ENCODE results near the gene SHOX. TPM values are rescaled to one million over a fixed set of nuclear protein-coding genes. Genes with fewer than 3 reads are reported as not detected.

SHOX gene
- total RNA-seq, 1 experiment from 2014 or later, result not detected

- POLR2A ChIA-PET (ENCODE audit: unreplicated experiment), result no interaction called here
- intact Hi-C loops (cut with micrococcal nuclease; ENCODE audit: unreplicated experiment), result no loop called here
- TF ChIP-seq, protein P1, sequence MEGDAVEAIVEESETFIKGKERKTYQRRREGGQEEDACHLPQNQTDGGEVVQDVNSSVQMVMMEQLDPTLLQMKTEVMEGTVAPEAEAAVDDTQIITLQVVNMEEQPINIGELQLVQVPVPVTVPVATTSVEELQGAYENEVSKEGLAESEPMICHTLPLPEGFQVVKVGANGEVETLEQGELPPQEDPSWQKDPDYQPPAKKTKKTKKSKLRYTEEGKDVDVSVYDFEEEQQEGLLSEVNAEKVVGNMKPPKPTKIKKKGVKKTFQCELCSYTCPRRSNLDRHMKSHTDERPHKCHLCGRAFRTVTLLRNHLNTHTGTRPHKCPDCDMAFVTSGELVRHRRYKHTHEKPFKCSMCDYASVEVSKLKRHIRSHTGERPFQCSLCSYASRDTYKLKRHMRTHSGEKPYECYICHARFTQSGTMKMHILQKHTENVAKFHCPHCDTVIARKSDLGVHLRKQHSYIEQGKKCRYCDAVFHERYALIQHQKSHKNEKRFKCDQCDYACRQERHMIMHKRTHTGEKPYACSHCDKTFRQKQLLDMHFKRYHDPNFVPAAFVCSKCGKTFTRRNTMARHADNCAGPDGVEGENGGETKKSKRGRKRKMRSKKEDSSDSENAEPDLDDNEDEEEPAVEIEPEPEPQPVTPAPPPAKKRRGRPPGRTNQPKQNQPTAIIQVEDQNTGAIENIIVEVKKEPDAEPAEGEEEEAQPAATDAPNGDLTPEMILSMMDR (conservative IDR thresholded peaks at IDR 0.05), result no peak
- TF ChIP-seq EZH2 (IDR thresholded peaks at IDR 0.05; ENCODE audit: low read depth), result no peak
Measured at GRCh38 chrX:675955-676295, 45.3 kb downstream of the SHOX start.

DNA sequence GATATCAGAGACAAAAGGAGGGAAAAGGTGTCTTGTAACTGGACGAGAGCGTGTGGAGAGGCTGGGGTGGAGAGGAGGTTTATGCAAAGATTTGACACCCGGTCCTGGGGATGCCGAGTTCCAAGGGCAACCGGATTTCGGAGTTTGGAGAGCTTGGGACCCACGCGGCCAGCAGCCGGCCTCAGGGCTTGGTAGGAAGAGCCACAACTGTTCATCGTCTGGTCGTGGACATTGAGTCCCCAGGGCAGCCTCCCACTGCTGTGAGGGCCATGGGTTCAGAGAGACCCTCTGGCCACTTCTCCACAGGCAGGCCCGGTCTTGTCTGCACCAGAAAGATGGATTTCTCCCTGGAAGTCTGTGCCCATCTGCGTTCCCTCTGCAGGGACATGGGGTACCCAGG is 46.8 kb downstream of the SHOX start:
- no peak overlapping the region for H3K27ac ChIP-seq
- intact Hi-C loops (cut with micrococcal nuclease; ENCODE audit: unreplicated experiment), result no loop called here
- ChIA-PET POLR2A (ENCODE audit: unreplicated experiment) (no interaction called here), CTCF (no interaction called here)
- no peaks in the 10 kb centered on the region for H3K9me3 ChIP-seq (ENCODE audit: insufficient read depth, low read depth)
- no peak overlapping the region for H2AFZ ChIP-seq
- TF ChIP-seq, protein P1 (conservative IDR thresholded peaks at IDR 0.05), result no peak
- no peak for TF ChIP-seq EZH2 (IDR thresholded peaks at IDR 0.05; ENCODE audit: low read depth)
- H3K36me3 ChIP-seq (ENCODE audit: low read depth), result no peaks in the 10 kb centered on the region
- H3K4me2 ChIP-seq, result no peak overlapping the region
- H3K4me3 ChIP-seq, result no peak overlapping the region
- no TSS peak for BruUV-seq (replicated peaks)
- no peak for DNase-seq
- peaks cover 18% of the 10 kb centered on the region for H3K27me3 ChIP-seq (ENCODE audit: insufficient read depth, low read depth)
- no peaks in the 10 kb centered on the region for H3K79me2 ChIP-seq (ENCODE audit: low read depth)
- no peaks in the 10 kb centered on the region for H4K20me1 ChIP-seq (ENCODE audit: insufficient read depth)
- no peaks in the 10 kb centered on the region for H3F3A ChIP-seq (ENCODE audit: insufficient read depth, low read depth)
- H3K4me1 ChIP-seq (replicated peaks; ENCODE audit: insufficient read depth), result no peaks in the 10 kb centered on the region
- H3K9me2 ChIP-seq (ENCODE audit: insufficient read depth), result no peaks in the 10 kb centered on the region

More at GRCh38 chrX:675955-676295, 45.3 kb downstream of the SHOX start:
- DNase-seq, result no peak
- no peak overlapping the region for H3K4me3 ChIP-seq
- no peaks in the 10 kb centered on the region for H4K20me1 ChIP-seq (ENCODE audit: insufficient read depth)
- no TSS peak for BruUV-seq (replicated peaks)
- H3K79me2 ChIP-seq (ENCODE audit: low read depth), result no peaks in the 10 kb centered on the region
- no peaks in the 10 kb centered on the region for H3K9me3 ChIP-seq (ENCODE audit: insufficient read depth, low read depth)
- H3K9me2 ChIP-seq (ENCODE audit: insufficient read depth), result no peaks in the 10 kb centered on the region
- H3F3A ChIP-seq (ENCODE audit: insufficient read depth, low read depth), result no peaks in the 10 kb centered on the region
- no peak overlapping the region for H3K4me2 ChIP-seq
- H2AFZ ChIP-seq, result no peak overlapping the region
- H3K27me3 ChIP-seq (ENCODE audit: insufficient read depth, low read depth), result peaks cover 15% of the 10 kb centered on the region
- no peaks in the 10 kb centered on the region for H3K4me1 ChIP-seq (replicated peaks; ENCODE audit: insufficient read depth)
- H3K36me3 ChIP-seq (ENCODE audit: low read depth), result no peaks in the 10 kb centered on the region
- CTCF ChIA-PET, result no interaction called here
- no peak overlapping the region for H3K27ac ChIP-seq

DNA sequence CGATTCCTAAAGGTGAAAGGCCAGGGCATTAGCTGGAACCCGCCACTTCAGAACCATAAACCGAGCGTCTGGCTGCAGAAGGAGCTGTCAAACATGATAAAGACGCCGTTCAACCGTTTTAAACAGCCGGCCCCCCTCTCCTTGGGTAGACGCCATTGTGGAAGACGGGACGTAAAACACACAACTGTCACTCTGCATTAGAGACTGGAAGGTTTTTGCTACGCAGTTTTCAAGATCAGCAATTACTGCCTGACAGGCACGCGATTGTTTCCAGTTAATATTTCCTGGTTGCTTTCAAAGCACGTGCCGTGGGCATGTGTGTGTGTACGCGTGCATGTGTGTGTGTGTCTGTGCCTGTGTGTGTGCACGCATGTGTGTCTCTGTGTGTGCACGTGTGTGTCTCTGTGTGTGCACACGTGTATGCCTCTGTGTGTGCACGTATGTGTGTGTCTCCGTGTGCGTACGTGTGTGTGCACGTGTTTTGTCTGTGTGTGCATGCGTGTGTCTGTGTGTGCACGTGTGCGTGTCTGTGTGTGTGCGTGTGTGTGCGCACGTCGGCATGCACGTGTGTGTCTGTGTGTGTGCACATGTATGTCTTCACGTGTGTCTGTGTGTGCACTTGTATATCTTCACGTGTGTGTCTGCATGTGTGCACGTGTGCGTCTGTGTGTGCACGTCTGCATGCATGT is 48.8 kb downstream of the SHOX start:
- H3K4me1 ChIP-seq (replicated peaks; ENCODE audit: insufficient read depth), result no peaks in the 10 kb centered on the region
- no peaks in the 10 kb centered on the region for H3F3A ChIP-seq (ENCODE audit: insufficient read depth, low read depth)
- H3K9me2 ChIP-seq (ENCODE audit: insufficient read depth), result no peaks in the 10 kb centered on the region
- intact Hi-C loops (cut with micrococcal nuclease; ENCODE audit: unreplicated experiment), result no loop called here
- no peaks in the 10 kb centered on the region for H3K36me3 ChIP-seq (ENCODE audit: low read depth)
- ChIA-PET CTCF (no interaction called here), POLR2A (ENCODE audit: unreplicated experiment) (no interaction called here)
- BruUV-seq (replicated peaks), result no TSS peak
- no peaks in the 10 kb centered on the region for H3K79me2 ChIP-seq (ENCODE audit: low read depth)
- TF ChIP-seq EZH2 (IDR thresholded peaks at IDR 0.05; ENCODE audit: low read depth), result no peak
- TF ChIP-seq, protein P1 (conservative IDR thresholded peaks at IDR 0.05), result no peak
- no peak overlapping the region for H2AFZ ChIP-seq
- H3K27ac ChIP-seq, result no peak overlapping the region
- no peak for DNase-seq
- H4K20me1 ChIP-seq (ENCODE audit: insufficient read depth), result no peaks in the 10 kb centered on the region
- H3K4me3 ChIP-seq, result no peak overlapping the region
- peaks cover 18% of the 10 kb centered on the region for H3K27me3 ChIP-seq (ENCODE audit: insufficient read depth, low read depth)
- H3K9me3 ChIP-seq (ENCODE audit: insufficient read depth, low read depth), result no peaks in the 10 kb centered on the region
- no peak overlapping the region for H3K4me2 ChIP-seq
